ENCODE results near the gene SND1.

The SND1 gene

DNA sequence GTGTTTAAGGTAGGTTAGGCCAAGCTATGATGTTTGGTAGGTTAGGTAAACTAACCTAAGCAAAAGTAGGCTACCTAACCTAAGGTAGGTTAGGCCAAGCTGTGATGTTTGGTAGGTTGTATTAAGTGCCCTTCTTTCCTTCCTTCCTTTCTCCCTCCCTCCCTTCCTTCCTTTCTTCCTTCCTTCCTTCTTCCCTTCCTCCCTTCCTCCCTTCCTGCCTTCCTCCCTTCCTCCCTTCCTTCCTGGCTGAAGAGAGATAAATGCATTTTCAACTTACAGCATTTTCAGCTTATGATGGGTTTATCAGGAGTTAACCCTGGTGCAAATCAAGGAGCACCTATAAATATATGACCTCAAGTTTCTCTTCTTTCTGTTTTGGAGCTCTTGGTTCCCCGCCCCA, 56.2 kb downstream of the SND1 start:
- Histone ChIP-seq H3K9me3 (ENCODE audit: low read length) (peaks cover 5% of the 10 kb centered on the region), H2AFZ (ENCODE audit: low read depth, low read length) (no peak overlapping the region), H3K4me1 (ENCODE audit: insufficient read depth, low read length) (peaks cover under 1% of the 10 kb centered on the region), H3K36me3 (ENCODE audit: insufficient read depth, low read length) (peaks cover 52% of the 10 kb centered on the region), H3K4me3 (ENCODE audit: low read length) (no peak overlapping the region), H3K27me3 (ENCODE audit: insufficient read depth, low read length) (no peaks in the 10 kb centered on the region)

DNA sequence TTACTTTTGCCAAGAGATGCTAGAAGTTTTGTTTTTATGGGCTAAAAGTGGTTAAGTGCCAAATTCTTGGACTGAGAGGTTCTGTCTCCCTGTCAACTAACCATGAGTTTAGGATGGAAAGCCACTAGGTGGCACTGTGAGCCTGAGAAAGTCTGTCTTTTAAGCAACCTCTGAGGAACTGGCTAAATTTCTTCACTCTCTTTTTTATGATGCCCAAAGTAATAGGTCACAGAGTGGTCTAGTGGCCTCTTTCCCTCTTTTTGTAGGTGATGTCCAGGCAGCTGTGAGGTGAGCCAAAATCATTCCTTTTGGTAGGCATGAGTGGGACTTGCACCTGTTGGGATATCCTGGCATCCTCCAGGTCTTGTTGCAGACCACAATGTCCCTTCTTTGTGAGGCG, 56.8 kb downstream of the SND1 start:
- peaks cover 49% of the 10 kb centered on the region for H3K36me3 ChIP-seq (ENCODE audit: insufficient read depth, low read length)
- no peak overlapping the region for H3K4me3 ChIP-seq (ENCODE audit: low read length)
- H3K27me3 ChIP-seq (ENCODE audit: insufficient read depth, low read length) = no peaks in the 10 kb centered on the region
- H2AFZ ChIP-seq (ENCODE audit: low read depth, low read length) = no peak overlapping the region
- H3K9me3 ChIP-seq (ENCODE audit: low read length) = peaks cover 5% of the 10 kb centered on the region
- H3K4me1 ChIP-seq (ENCODE audit: insufficient read depth, low read length) = peaks cover 6% of the 10 kb centered on the region

DNA sequence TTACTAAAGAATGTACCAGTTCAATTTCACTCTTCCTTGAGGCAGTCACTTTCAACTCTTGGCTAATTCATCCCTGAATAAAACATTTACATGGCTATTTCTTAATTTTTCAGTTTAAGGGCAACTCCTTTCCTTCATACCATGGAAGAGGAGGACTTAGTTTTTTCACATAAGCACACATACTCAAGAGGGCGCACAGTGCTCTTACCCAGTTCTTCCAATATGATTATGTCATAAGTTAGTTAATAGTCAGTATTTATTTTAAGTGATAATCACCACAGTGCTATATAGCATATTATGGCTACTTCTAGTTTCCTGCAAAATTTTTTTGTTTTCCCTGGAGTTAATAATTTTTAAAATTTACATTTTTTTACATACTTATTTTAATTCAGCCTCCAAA, 58.6 kb downstream of the SND1 start:
- peaks cover 8% of the 10 kb centered on the region for H3K4me1 ChIP-seq (ENCODE audit: insufficient read depth, low read length)

DNA sequence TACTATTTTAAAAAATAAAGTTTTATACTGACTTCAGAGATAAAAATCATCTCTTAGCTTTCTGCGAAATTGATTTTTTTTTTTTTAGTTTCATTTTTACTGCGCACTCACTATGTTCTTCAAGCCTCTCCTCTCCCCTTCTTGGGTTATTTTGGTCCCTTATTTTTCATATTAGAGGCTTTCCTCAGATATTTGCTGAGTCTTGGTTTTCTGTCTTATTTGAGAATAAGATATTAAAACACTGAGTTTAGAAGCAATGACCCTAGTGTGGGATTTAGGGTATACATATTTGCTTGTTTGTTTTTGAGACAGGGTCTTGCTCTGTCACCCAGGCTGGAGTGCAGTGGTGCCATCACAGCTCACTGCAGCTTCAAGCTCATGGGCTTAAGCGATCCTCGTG, 59.9 kb downstream of the SND1 start:
- peaks cover 38% of the 10 kb centered on the region for H3K36me3 ChIP-seq (ENCODE audit: insufficient read depth, low read length)
- peaks cover 8% of the 10 kb centered on the region for H3K4me1 ChIP-seq (ENCODE audit: insufficient read depth, low read length)

More for the DNA sequence above, 58.6 kb downstream of the SND1 start:
- H3K27me3 ChIP-seq (ENCODE audit: insufficient read depth, low read length) = no peaks in the 10 kb centered on the region
- no peak overlapping the region for H2AFZ ChIP-seq (ENCODE audit: low read depth, low read length)
- H3K36me3 ChIP-seq (ENCODE audit: insufficient read depth, low read length) = peaks cover 44% of the 10 kb centered on the region
- H3K4me3 ChIP-seq (ENCODE audit: low read length) = no peak overlapping the region
- H3K9me3 ChIP-seq (ENCODE audit: low read length) = peaks cover 5% of the 10 kb centered on the region

DNA sequence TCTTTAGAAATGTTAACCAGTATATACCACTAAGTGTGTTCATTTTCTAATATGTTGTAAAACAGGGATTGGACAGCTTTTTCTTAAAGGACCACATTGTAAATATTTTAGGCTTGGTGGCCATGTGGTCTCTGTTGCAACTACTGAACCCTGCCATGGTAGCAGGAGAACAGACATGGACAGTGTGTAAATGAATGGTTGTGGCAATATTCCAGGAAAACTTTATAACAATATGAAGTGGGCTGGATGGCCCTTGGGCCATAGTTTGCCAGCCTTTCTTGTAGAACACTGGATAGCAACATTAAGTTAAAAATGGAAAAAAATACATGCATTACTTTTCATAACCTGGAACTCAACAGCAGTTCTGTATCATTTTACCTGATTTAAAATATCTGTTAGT, 61.0 kb downstream of the SND1 start:
- Histone ChIP-seq H3K4me3 (ENCODE audit: low read length) (no peak overlapping the region), H3K9me3 (ENCODE audit: low read length) (peaks cover 6% of the 10 kb centered on the region), H3K36me3 (ENCODE audit: insufficient read depth, low read length) (peaks cover 37% of the 10 kb centered on the region), H3K27me3 (ENCODE audit: insufficient read depth, low read length) (no peaks in the 10 kb centered on the region), H3K4me1 (ENCODE audit: insufficient read depth, low read length) (peaks cover 8% of the 10 kb centered on the region), H2AFZ (ENCODE audit: low read depth, low read length) (no peak overlapping the region)

More for the DNA sequence above, 59.9 kb downstream of the SND1 start:
- Histone ChIP-seq H2AFZ (ENCODE audit: low read depth, low read length) (no peak overlapping the region), H3K9me3 (ENCODE audit: low read length) (peaks cover 5% of the 10 kb centered on the region), H3K4me3 (ENCODE audit: low read length) (no peak overlapping the region), H3K27me3 (ENCODE audit: insufficient read depth, low read length) (no peaks in the 10 kb centered on the region)

DNA sequence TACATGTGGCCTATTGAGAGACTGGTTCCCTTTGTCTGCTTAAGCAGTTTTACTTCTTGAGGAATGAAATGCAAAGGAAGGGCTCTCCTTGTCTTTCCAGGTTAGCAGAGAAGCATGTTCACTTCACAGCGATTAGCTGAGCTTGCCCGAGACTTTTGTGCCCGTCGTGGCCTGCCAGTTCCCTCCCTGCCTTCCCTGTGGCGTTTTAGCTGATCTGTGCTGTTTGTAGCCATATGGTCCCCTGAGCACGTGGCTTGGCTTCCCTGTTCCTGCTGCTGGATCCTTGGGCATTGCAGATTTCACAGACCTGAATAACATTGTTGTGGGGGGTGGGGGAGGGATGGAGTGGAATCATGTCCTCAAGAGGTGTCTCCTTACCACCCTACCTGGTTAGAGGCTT, 61.8 kb downstream of the SND1 start:
- H3K27me3 ChIP-seq (ENCODE audit: insufficient read depth, low read length) = no peaks in the 10 kb centered on the region
- peaks cover 6% of the 10 kb centered on the region for H3K9me3 ChIP-seq (ENCODE audit: low read length)
- no peak overlapping the region for H3K4me3 ChIP-seq (ENCODE audit: low read length)
- peaks cover 42% of the 10 kb centered on the region for H3K36me3 ChIP-seq (ENCODE audit: insufficient read depth, low read length)
- H3K4me1 ChIP-seq (ENCODE audit: insufficient read depth, low read length) = peaks cover 8% of the 10 kb centered on the region
- no peak overlapping the region for H2AFZ ChIP-seq (ENCODE audit: low read depth, low read length)

DNA sequence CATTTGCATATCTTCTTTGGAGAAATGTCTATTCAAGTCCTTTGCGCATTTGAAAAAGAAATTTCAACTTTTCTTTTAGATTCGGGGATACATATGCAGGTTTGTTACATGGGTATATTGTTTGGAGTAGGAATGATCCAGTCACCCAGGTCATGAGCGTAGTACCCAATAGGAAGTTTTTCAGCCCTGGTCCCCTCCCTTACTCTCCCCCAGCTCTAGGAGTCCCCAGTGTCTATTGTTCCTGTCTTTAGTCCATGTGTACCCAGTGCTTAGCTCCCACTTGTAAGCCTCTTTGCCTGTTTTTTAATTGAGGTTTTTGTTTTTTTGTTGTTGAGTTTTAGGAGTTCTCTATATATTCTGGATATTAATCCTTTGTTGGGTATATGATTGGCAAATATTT, 63.3 kb downstream of the SND1 start:
- peaks cover 35% of the 10 kb centered on the region for H3K36me3 ChIP-seq (ENCODE audit: insufficient read depth, low read length)

DNA sequence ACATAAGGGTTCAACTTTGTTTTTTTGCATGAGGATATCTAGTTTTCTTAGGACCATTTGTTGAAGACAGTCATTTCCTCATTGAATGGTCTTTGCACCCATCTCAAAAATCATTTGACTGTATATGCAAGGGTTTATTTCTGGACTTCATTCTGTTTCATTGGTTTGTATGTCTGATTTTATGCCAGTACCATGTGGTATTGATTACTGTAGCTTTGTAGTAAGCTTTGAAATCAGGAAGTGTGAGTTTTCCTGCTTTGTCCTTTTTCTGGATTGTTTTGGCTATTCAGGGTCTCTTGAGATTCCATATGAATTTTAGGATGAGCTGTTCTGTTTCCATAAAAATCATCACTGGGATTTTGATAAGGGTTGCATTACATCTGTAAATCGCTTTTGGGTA, 63.9 kb downstream of the SND1 start:
- Histone ChIP-seq H3K36me3 (ENCODE audit: insufficient read depth, low read length) (peaks cover 32% of the 10 kb centered on the region), H3K9me3 (ENCODE audit: low read length) (peaks cover 4% of the 10 kb centered on the region), H3K4me3 (ENCODE audit: low read length) (no peak overlapping the region), H3K27me3 (ENCODE audit: insufficient read depth, low read length) (no peaks in the 10 kb centered on the region), H3K4me1 (ENCODE audit: insufficient read depth, low read length) (peaks cover 10% of the 10 kb centered on the region), H2AFZ (ENCODE audit: low read depth, low read length) (no peak overlapping the region)

More for the DNA sequence above, 63.3 kb downstream of the SND1 start:
- Histone ChIP-seq H3K27me3 (ENCODE audit: insufficient read depth, low read length) (no peaks in the 10 kb centered on the region), H2AFZ (ENCODE audit: low read depth, low read length) (no peak overlapping the region), H3K9me3 (ENCODE audit: low read length) (peaks cover 6% of the 10 kb centered on the region), H3K4me3 (ENCODE audit: low read length) (no peak overlapping the region), H3K4me1 (ENCODE audit: insufficient read depth, low read length) (peaks cover 10% of the 10 kb centered on the region)

DNA sequence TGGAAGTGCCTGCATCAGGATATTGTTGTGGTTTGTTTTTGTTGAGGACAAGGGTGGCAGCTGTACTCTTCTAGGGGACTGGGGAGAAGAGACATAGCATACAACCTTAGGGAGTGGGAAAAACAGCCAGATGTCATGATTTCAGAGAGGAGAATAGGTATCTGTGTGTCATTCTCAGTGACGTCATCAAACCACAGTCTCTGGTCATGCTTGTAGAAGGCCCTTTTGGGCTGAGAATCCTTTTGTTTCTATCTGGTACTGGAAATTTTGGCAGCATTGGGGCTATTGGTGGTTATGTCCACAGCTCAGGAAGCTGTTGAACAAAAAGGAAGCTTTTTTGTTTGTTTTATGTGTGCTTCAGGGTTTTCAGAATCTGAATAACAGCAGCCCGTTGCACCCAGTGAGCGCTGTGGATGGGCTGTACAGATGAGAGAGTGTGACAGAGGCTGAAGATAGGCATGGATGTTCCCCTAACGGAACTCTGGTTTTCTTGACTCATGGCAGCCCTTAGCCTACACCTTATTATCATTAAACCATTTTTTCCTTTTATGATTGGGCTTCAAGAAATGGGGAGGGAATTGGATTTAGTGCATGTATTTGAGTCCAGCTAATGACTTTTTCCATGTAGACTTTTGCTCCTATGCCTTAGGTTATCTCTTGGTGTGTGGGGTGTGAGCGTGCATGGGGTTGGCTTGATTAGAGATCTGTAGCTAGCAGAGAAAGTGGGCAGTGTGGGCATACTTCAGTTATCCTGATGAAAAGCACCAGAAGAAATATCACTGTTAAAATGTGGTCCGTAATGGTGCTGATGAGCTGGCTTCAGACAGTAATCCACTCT, 65.7 kb downstream of the SND1 start:
- Histone ChIP-seq H2AFZ (ENCODE audit: low read depth, low read length) (no peak overlapping the region), H3K27me3 (ENCODE audit: insufficient read depth, low read length) (no peaks in the 10 kb centered on the region), H3K36me3 (ENCODE audit: insufficient read depth, low read length) (peaks cover 43% of the 10 kb centered on the region), H3K9me3 (ENCODE audit: low read length) (peaks cover 2% of the 10 kb centered on the region), H3K4me1 (ENCODE audit: insufficient read depth, low read length) (peaks cover 10% of the 10 kb centered on the region), H3K4me3 (ENCODE audit: low read length) (no peak overlapping the region)

DNA sequence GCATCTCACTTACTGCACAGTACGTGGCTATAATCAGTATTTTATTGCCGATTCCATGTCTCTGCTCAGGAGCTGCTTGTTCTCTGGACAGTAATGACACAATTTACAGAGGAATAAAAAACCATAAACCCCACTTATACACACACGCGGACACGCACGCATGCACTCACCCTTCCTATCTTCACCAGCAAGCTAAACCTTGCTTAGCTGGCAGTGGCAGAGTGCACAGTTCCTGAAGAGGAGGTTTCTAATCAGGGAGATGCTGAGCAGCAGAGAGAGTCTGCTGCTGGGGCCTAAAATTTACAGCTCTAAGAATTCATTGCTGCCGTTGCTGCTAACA, 66.3 kb downstream of the SND1 start:
- H2AFZ ChIP-seq (ENCODE audit: low read depth, low read length) = no peak overlapping the region
- no peaks in the 10 kb centered on the region for H3K27me3 ChIP-seq (ENCODE audit: insufficient read depth, low read length)
- H3K4me3 ChIP-seq (ENCODE audit: low read length) = no peak overlapping the region
- H3K36me3 ChIP-seq (ENCODE audit: insufficient read depth, low read length) = peaks cover 47% of the 10 kb centered on the region
- peaks cover 8% of the 10 kb centered on the region for H3K4me1 ChIP-seq (ENCODE audit: insufficient read depth, low read length)
- peaks cover 2% of the 10 kb centered on the region for H3K9me3 ChIP-seq (ENCODE audit: low read length)

DNA sequence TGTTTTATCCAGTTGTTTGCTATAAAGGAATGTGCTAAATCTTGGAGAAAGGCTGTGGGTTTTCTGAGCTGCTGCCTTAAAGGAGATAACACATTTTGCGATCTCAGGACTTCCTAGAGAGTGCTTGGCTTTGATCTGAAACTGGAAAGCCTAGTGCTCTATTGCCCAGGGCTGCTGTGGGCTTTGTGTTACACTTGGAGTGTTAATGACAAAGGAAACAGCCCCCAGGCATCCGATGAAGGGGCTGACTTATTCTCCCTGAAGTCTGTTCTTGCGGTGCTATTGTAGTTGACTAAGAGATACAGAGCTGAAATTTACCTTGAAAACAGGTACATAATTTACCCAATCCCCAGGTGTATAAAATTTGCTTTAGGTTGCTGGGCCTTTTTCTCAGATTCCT, 74.5 kb downstream of the SND1 start:
- H3K27me3 ChIP-seq (ENCODE audit: insufficient read depth, low read length) = no peaks in the 10 kb centered on the region
- no peaks in the 10 kb centered on the region for H3K9me3 ChIP-seq (ENCODE audit: low read length)
- peaks cover 42% of the 10 kb centered on the region for H3K36me3 ChIP-seq (ENCODE audit: insufficient read depth, low read length)
- H3K4me3 ChIP-seq (ENCODE audit: low read length) = no peak overlapping the region
- H2AFZ ChIP-seq (ENCODE audit: low read depth, low read length) = no peak overlapping the region
- no peaks in the 10 kb centered on the region for H3K4me1 ChIP-seq (ENCODE audit: insufficient read depth, low read length)

DNA sequence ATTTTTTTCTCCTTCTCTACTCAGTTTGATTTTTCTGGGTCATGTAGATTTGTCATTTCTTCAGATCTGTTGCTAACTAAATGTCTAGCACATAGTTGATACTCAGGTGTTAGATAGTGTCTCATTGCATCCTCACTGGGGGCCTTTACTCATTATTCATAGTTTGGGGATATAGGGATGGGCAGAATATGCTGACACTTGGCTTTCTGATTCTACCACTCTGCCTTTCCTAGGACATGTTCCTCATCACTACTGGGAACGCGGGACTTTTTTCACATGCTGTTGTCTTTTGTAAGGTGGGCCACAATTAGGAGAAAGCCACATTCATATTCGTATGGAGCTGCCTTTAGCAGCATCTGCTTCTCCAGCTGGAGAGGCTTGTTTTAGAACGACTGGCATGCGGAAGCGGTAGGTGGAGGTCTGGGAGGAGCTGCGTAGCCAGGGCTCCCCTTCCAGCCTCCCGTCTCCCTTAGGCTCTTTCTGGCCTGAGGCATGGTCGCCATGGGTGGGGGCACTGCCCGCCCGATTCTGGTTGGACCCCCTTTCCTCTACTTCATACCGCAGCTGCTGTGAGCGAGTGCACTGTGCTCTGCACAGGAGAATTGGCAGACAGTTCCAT, 78.8 kb downstream of the SND1 start:
- Histone ChIP-seq H3K9me3 (ENCODE audit: low read length) (no peaks in the 10 kb centered on the region), H3K4me1 (ENCODE audit: insufficient read depth, low read length) (no peaks in the 10 kb centered on the region), H3K27me3 (ENCODE audit: insufficient read depth, low read length) (no peaks in the 10 kb centered on the region), H2AFZ (ENCODE audit: low read depth, low read length) (no peak overlapping the region), H3K36me3 (ENCODE audit: insufficient read depth, low read length) (peaks cover 24% of the 10 kb centered on the region), H3K4me3 (ENCODE audit: low read length) (no peak overlapping the region)

DNA sequence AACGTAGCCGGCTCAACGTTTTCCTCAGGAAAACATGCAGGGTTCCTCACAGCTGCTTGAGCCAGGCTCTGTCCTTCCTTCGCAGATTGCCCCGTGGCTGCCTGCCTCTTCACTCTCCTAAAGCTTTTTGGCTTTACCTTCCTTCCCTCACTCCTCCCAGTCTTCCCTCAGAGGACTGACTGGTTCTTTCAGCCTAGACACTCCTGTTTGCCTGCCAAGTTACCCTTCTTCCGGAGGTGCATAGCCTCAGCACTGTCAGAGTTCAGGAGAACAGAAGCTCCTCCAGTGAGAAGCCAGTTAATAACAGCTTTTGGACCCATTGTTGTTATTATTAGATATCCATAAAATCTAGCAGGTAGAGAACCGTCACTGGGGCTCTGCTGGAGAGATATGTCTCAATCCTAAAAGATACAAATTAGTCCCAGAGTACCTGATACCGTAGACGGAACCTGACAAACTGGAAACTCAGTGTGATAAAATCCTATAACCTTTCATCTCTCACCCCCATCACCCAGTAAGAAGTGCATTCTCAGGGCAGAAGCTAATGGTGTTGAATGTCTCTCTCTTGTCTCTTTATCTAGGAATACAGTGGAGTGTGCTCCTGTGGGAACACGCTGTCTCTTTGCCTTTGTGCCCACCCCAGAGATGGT, 79.6 kb downstream of the SND1 start:
- H3K4me1 ChIP-seq (ENCODE audit: insufficient read depth, low read length) = no peaks in the 10 kb centered on the region
- no peak overlapping the region for H3K4me3 ChIP-seq (ENCODE audit: low read length)
- H3K9me3 ChIP-seq (ENCODE audit: low read length) = no peaks in the 10 kb centered on the region
- H3K27me3 ChIP-seq (ENCODE audit: insufficient read depth, low read length) = no peaks in the 10 kb centered on the region
- peaks cover 24% of the 10 kb centered on the region for H3K36me3 ChIP-seq (ENCODE audit: insufficient read depth, low read length)
- no peak overlapping the region for H2AFZ ChIP-seq (ENCODE audit: low read depth, low read length)

Data from neuron (in vitro differentiated cells).